Uterus (tissue), 2 donors: ENCODE results near the gene DEAF1.

ENCODE experiments used
- POLR2A ChIP-seq, 2 donors: fragments of 450-650 bp; IDR thresholded peaks; one replicate each; pipeline ENCODE4 v1.6.1; 2016; ENCODE audit warnings: antibody characterized with exemption in 2 of 2, mild to moderate bottlenecking in 1 of 2, moderate library complexity in 1 of 2
- TF ChIP-seq, protein P1 (sequence below), 4 experiments: fragments of 200-600 bp in 2 of 4; fragments of 450-650 bp in 2 of 4; sonication (generic) in 2 of 4; IDR thresholded peaks; one replicate each; pipeline ENCODE4 v1.5.1; 2016 to 2019; ENCODE audit warnings: antibody characterized with exemption in 4 of 4, mild to moderate bottlenecking in 2 of 4, moderate library complexity in 1 of 4

GRCh38 chr11:626475-627307 lies 68.3 kb downstream of the DEAF1 start, which contains the start of gene SCT:
- TF ChIP-seq POLR2A (IDR thresholded peaks at IDR 0.05) = no peak
- TF ChIP-seq, protein P1, sequence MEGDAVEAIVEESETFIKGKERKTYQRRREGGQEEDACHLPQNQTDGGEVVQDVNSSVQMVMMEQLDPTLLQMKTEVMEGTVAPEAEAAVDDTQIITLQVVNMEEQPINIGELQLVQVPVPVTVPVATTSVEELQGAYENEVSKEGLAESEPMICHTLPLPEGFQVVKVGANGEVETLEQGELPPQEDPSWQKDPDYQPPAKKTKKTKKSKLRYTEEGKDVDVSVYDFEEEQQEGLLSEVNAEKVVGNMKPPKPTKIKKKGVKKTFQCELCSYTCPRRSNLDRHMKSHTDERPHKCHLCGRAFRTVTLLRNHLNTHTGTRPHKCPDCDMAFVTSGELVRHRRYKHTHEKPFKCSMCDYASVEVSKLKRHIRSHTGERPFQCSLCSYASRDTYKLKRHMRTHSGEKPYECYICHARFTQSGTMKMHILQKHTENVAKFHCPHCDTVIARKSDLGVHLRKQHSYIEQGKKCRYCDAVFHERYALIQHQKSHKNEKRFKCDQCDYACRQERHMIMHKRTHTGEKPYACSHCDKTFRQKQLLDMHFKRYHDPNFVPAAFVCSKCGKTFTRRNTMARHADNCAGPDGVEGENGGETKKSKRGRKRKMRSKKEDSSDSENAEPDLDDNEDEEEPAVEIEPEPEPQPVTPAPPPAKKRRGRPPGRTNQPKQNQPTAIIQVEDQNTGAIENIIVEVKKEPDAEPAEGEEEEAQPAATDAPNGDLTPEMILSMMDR (IDR thresholded peaks at IDR 0.05) = no peak
